A673 (cell line): ENCODE results near the gene MINDY4.

ENCODE experiments used
- EZH2 ChIP-seq: fragments of 200-600 bp; sonication (generic); IDR thresholded peaks from 2 replicates; pipeline ENCODE4 v1.6.1; 2017; ENCODE audit warnings: borderline replicate concordance, low read depth, mild to moderate bottlenecking, mixed read lengths, antibody characterized with exemption, low read length; ENCODE audit not compliant: poor library complexity, severe bottlenecking
- TF ChIP-seq, protein P1 (sequence below): fragments of 300-800, 200-600 bp; sonication (generic); conservative IDR thresholded peaks from 2 replicates; pipeline ENCODE4 v1.5.1; 2017; ENCODE audit warnings: low read depth, mild to moderate bottlenecking, antibody characterized with exemption, low read length, moderate library complexity, mixed read lengths

GRCh38 chr7:30905078-30906012 is 134.1 kb downstream of the MINDY4 start:
- TF ChIP-seq EZH2: no peak
- TF ChIP-seq, protein P1, sequence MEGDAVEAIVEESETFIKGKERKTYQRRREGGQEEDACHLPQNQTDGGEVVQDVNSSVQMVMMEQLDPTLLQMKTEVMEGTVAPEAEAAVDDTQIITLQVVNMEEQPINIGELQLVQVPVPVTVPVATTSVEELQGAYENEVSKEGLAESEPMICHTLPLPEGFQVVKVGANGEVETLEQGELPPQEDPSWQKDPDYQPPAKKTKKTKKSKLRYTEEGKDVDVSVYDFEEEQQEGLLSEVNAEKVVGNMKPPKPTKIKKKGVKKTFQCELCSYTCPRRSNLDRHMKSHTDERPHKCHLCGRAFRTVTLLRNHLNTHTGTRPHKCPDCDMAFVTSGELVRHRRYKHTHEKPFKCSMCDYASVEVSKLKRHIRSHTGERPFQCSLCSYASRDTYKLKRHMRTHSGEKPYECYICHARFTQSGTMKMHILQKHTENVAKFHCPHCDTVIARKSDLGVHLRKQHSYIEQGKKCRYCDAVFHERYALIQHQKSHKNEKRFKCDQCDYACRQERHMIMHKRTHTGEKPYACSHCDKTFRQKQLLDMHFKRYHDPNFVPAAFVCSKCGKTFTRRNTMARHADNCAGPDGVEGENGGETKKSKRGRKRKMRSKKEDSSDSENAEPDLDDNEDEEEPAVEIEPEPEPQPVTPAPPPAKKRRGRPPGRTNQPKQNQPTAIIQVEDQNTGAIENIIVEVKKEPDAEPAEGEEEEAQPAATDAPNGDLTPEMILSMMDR: no peak
